A549 (cell line): ENCODE results near the gene VPS72. TPM values are rescaled to one million over a fixed set of nuclear protein-coding genes. Genes with fewer than 3 reads are reported as not detected.

Experiments used
- ATAC-seq, 2 experiments: fragments of 200-7000 bp in 1 of 2; fragments of >200 bp in 1 of 2; cut with Nextera tagmentation in 1 of 2; cut with Tn5 transposase in 1 of 2; 3 replicates each; pipeline versions ENCODE4 v1.8.0 to v1.9.1; 2018 to 2020; ENCODE audit warnings: mild to moderate bottlenecking in 1 of 2, moderate library complexity in 1 of 2
- CTCF ChIA-PET: fragments of 300-600 bp; sonication (Branson Sonifier 250); formaldehyde crosslinking; extraction: SDS; loops from one replicate; lab custom pipeline; 2021; ENCODE audit warnings: antibody characterized with exemption, inconsistent platforms; lab: Yijun Ruan, JAX
- POLR2A ChIA-PET: fragments of 350-600 bp; formaldehyde crosslinking; extraction: SDS; loops from one replicate; lab custom pipeline; 2021; ENCODE audit warnings: antibody characterized with exemption, inconsistent platforms; lab: Yijun Ruan, JAX
- DNase-seq, 2 experiments: peaks; one replicate each; pipeline versions ENCODE4 v3.0.0 to v3.0.0-alpha.2; 2011 to 2016; ENCODE audit warnings: low read depth in 1 of 2, low spot score in 1 of 2
- FAIRE-seq: peaks from 2 replicates; lab custom pipeline; 2011; peaks lifted over from hg19 to GRCh38; lab: Jason Lieb, UNC
- H3K27ac ChIP-seq, 2 experiments: fragments of >200 bp; sonication (Bioruptor Twin); formaldehyde crosslinking; 3 replicates each; pipeline ENCODE4 v1.5.1; 2016 to 2017
- H3K4me1 ChIP-seq: fragments of >200 bp; sonication (Bioruptor Twin); formaldehyde crosslinking; 3 replicates; pipeline ENCODE4 v1.6.1; 2016
- H3K4me2 ChIP-seq: fragments of >200 bp; sonication (Bioruptor Twin); formaldehyde crosslinking; 3 replicates; pipeline ENCODE4 v1.6.1; 2016
- H3K4me3 ChIP-seq: fragments of >200 bp; sonication (Bioruptor Twin); formaldehyde crosslinking; 3 replicates; pipeline ENCODE4 v1.5.1; 2016
- H3K9me3 ChIP-seq: fragments of >200 bp; sonication (Bioruptor Twin); formaldehyde crosslinking; 3 replicates; pipeline ENCODE4 v1.6.1; 2016
- BHLHE40 ChIP-seq: IDR thresholded peaks from 2 replicates; pipeline ENCODE4 v1.6.1; 2012; ENCODE audit warnings: low read depth, low read length, inconsistent platforms
- CBX2 ChIP-seq: fragments of 200-600 bp; sonication (generic); IDR thresholded peaks from 2 replicates; pipeline ENCODE4 v1.6.1; 2016; ENCODE audit warnings: low read depth, mild to moderate bottlenecking, borderline replicate concordance
- CHD2 ChIP-seq: fragments of 150-350 bp; IDR thresholded peaks from 2 replicates; pipeline ENCODE4 v1.6.1; 2014; ENCODE audit warnings: low read length; ENCODE audit not compliant: partially characterized antibody
- CHD4 ChIP-seq: fragments of 200-600 bp; sonication (generic); IDR thresholded peaks from 2 replicates; pipeline ENCODE4 v1.6.1; 2016; ENCODE audit warnings: antibody characterized with exemption, mild to moderate bottlenecking, borderline replicate concordance
- FOSB ChIP-seq: fragments of 250-450 bp; sonication (Bioruptor Pico); IDR thresholded peaks from 2 replicates; pipeline ENCODE4 v1.5.0; 2020; ENCODE audit warnings: mild to moderate bottlenecking, moderate library complexity
- FOXS1 ChIP-seq: fragments of 250-450 bp; sonication (Bioruptor Pico); IDR thresholded peaks from 2 replicates; pipeline ENCODE4 v1.5.0; 2020; ENCODE audit warnings: mild to moderate bottlenecking, moderate library complexity
- HDAC2 ChIP-seq: fragments of 200-600 bp; sonication (generic); IDR thresholded peaks from 2 replicates; pipeline ENCODE4 v1.6.1; 2016
- HEYL ChIP-seq: fragments of 250-450 bp; sonication (Bioruptor Pico); IDR thresholded peaks from 2 replicates; pipeline ENCODE4 v1.8.0; 2021; ENCODE audit warnings: mild to moderate bottlenecking, moderate library complexity
- HMGXB4 ChIP-seq: fragments of 250-450 bp; sonication (Bioruptor Pico); IDR thresholded peaks from 2 replicates; pipeline ENCODE4 v1.5.0; 2021; ENCODE audit warnings: mild to moderate bottlenecking, moderate library complexity, borderline replicate concordance
- HOXB13 ChIP-seq: fragments of 250-450 bp; sonication (Bioruptor Pico); IDR thresholded peaks from 2 replicates; pipeline ENCODE4 v1.5.0; 2020; ENCODE audit warnings: low read depth, mild to moderate bottlenecking, moderate library complexity
- JUNB ChIP-seq: fragments of >200 bp; sonication (Bioruptor Twin); formaldehyde crosslinking; IDR thresholded peaks from 2 replicates; pipeline ENCODE4 v1.6.1; 2016
- NPAS2 ChIP-seq: fragments of 250-450 bp; sonication (Bioruptor Pico); IDR thresholded peaks from 2 replicates; pipeline ENCODE4 v1.8.0; 2022; ENCODE audit warnings: mild to moderate bottlenecking, moderate library complexity, borderline replicate concordance
- PHF8 ChIP-seq: fragments of 200-600 bp; sonication (generic); IDR thresholded peaks from 2 replicates; pipeline ENCODE4 v1.6.1; 2016; ENCODE audit warnings: low read depth, mild to moderate bottlenecking, antibody characterized with exemption, moderate library complexity, borderline replicate concordance
- TFCP2L1 ChIP-seq: fragments of 250-450 bp; sonication (Bioruptor Pico); IDR thresholded peaks from 2 replicates; pipeline ENCODE4 v1.5.0; 2021; ENCODE audit warnings: mild to moderate bottlenecking
- ZFP36 ChIP-seq: fragments of 450-650 bp; IDR thresholded peaks from 2 replicates; pipeline ENCODE4 v1.6.1; 2014; ENCODE audit warnings: borderline replicate concordance; ENCODE audit not compliant: partially characterized antibody
- WGBS: methylation state at CpG from one replicate; pipeline ENCODE4 v1.1.6; 2017; ENCODE audit errors: missing lambda C conversion rate; 5-methylcytosine and 5-hydroxymethylcytosine counted together
- polyA plus RNA-seq, 4 experiments: library from polyadenylated mRNA; depleted of rRNA in 3 of 4; stranded (reverse); fragments of >200 nt; fragmentation: RNase III in 1 of 4; extraction: RNeasy Plus Mini Kit Qiagen cat#74134 plus additional on column Dnase treatment in 1 of 4; gene quantifications; 2 replicates in 3 of 4; 3 replicates in 1 of 4; pipeline ENCODE4 v1.2.3, GENCODE V29; 2011 to 2017
- TF ChIP-seq, protein P1 (sequence below): fragments of 200-600 bp; sonication (generic); IDR thresholded peaks from 2 replicates; pipeline ENCODE4 v1.6.1; 2016; ENCODE audit warnings: antibody characterized with exemption, mild to moderate bottlenecking, moderate library complexity
- TF ChIP-seq, protein P2 (sequence below): fragments of 150-350 bp; IDR thresholded peaks from 2 replicates; pipeline ENCODE4 v1.6.1; 2014; ENCODE audit warnings: low read depth, mild to moderate bottlenecking, low read length
- TF ChIP-seq, protein P3 (sequence below): fragments of >200 bp; sonication (Bioruptor Twin); formaldehyde crosslinking; IDR thresholded peaks from 3 replicates; pipeline ENCODE4 v1.6.1; 2016

VPS72 gene
- polyA plus RNA-seq, 2 of the 4 experiments (the other 2 are of a cell fraction), result 50.8 to 81.2 TPM

DNA sequence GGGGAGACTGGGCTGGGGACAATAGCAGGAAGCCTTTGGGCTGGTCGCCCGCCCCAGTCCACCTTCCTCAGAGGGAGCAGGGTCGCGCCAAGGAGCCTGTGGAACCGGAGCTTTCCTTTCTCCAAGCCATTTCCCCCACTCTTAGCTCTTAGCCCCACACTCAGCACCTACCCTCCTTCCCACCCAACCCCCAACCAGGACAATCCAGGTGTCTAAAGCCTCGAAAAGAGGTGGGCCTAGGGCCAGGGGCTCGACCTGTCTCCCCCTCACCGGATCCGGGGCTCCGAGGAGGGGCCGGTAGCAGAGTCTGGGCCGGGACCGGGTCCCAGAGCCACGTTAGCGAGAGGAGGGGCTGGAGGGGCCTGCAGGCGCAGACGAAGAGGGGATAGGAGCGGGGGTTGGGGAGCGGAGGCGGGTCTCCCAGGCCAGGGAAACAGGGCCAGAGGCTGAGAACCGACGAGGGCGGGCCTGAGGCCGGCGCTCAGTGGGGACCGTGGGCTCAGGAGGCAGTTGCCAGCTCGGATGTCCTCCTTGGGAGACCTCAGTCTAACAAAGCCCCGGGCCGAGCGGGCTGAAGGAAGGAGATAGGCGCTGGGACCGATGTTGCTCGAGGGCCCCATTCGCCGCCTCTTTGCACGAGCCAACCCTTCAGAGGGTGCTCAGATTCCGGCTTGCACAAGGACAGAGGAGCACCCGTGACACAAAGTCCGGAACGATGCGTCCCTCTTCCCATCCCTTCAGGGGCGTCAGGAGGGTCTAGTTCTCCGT, 44.5 kb downstream of the VPS72 start:
- ChIA-PET CTCF (interaction anchor here (1.4 to 2.1 kb wide), 2 partner anchors 11 kb away, joined by 7 to 8 read pairs; partner anchors contain the start of gene TNFAIP8L2), POLR2A (no interaction called here)
- H3K4me2 ChIP-seq, result peak overlapping the region; percentile 94
- FAIRE-seq (no peak), ATAC-seq (no peak), DNase-seq (no peak)
- peaks cover 10% of the 10 kb centered on the region; the same call in 2 of the 3 replicates for H3K4me1 ChIP-seq
- no peaks in the 10 kb centered on the region for H3K9me3 ChIP-seq
- TF ChIP-seq CHD4, result no peak
- no peak for TF ChIP-seq HEYL (CRISPR knock-in tag)
- TF ChIP-seq PHF8, result no peak
- TF ChIP-seq, protein P1, sequence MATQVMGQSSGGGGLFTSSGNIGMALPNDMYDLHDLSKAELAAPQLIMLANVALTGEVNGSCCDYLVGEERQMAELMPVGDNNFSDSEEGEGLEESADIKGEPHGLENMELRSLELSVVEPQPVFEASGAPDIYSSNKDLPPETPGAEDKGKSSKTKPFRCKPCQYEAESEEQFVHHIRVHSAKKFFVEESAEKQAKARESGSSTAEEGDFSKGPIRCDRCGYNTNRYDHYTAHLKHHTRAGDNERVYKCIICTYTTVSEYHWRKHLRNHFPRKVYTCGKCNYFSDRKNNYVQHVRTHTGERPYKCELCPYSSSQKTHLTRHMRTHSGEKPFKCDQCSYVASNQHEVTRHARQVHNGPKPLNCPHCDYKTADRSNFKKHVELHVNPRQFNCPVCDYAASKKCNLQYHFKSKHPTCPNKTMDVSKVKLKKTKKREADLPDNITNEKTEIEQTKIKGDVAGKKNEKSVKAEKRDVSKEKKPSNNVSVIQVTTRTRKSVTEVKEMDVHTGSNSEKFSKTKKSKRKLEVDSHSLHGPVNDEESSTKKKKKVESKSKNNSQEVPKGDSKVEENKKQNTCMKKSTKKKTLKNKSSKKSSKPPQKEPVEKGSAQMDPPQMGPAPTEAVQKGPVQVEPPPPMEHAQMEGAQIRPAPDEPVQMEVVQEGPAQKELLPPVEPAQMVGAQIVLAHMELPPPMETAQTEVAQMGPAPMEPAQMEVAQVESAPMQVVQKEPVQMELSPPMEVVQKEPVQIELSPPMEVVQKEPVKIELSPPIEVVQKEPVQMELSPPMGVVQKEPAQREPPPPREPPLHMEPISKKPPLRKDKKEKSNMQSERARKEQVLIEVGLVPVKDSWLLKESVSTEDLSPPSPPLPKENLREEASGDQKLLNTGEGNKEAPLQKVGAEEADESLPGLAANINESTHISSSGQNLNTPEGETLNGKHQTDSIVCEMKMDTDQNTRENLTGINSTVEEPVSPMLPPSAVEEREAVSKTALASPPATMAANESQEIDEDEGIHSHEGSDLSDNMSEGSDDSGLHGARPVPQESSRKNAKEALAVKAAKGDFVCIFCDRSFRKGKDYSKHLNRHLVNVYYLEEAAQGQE, result no peak
- TF ChIP-seq, protein P2, sequence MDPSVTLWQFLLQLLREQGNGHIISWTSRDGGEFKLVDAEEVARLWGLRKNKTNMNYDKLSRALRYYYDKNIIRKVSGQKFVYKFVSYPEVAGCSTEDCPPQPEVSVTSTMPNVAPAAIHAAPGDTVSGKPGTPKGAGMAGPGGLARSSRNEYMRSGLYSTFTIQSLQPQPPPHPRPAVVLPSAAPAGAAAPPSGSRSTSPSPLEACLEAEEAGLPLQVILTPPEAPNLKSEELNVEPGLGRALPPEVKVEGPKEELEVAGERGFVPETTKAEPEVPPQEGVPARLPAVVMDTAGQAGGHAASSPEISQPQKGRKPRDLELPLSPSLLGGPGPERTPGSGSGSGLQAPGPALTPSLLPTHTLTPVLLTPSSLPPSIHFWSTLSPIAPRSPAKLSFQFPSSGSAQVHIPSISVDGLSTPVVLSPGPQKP, result no peak
- TF ChIP-seq HOXB13, result no peak
- no peak for TF ChIP-seq ZFP36
- no peak for TF ChIP-seq TFCP2L1
- no peak for TF ChIP-seq NPAS2 (CRISPR knock-in tag)
- TF ChIP-seq HDAC2, result no peak
- no peak for TF ChIP-seq HMGXB4 (CRISPR knock-in tag)
- TF ChIP-seq JUNB, result no peak
- TF ChIP-seq FOSB, result no peak
- no peak for TF ChIP-seq CBX2
- no peak for TF ChIP-seq BHLHE40
- no peak for TF ChIP-seq CHD2
- TF ChIP-seq, protein P3, sequence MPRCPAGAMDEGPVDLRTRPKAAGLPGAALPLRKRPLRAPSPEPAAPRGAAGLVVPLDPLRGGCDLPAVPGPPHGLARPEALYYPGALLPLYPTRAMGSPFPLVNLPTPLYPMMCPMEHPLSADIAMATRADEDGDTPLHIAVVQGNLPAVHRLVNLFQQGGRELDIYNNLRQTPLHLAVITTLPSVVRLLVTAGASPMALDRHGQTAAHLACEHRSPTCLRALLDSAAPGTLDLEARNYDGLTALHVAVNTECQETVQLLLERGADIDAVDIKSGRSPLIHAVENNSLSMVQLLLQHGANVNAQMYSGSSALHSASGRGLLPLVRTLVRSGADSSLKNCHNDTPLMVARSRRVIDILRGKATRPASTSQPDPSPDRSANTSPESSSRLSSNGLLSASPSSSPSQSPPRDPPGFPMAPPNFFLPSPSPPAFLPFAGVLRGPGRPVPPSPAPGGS, result no peak
- TF ChIP-seq FOXS1, result no peak
- 88% methylated on average over 39 of the region's 43 CpGs for WGBS
- no peak overlapping the region for H3K27ac ChIP-seq
- peak overlapping the region; percentile 66 for H3K4me3 ChIP-seq
